ENCODE measurements around the gene WDR43.
"Not testable (repeated sequence)": the region's sequence is repeated elsewhere in the genome, so short reads cannot be mapped to it uniquely, and the experiment has no call there.

WDR43 gene

GRCh38 chr2:28962505-28962904 is 68.0 kb downstream of the WDR43 start:
- DNase-seq (ENCODE audit: low spot score) = no peak

DNA sequence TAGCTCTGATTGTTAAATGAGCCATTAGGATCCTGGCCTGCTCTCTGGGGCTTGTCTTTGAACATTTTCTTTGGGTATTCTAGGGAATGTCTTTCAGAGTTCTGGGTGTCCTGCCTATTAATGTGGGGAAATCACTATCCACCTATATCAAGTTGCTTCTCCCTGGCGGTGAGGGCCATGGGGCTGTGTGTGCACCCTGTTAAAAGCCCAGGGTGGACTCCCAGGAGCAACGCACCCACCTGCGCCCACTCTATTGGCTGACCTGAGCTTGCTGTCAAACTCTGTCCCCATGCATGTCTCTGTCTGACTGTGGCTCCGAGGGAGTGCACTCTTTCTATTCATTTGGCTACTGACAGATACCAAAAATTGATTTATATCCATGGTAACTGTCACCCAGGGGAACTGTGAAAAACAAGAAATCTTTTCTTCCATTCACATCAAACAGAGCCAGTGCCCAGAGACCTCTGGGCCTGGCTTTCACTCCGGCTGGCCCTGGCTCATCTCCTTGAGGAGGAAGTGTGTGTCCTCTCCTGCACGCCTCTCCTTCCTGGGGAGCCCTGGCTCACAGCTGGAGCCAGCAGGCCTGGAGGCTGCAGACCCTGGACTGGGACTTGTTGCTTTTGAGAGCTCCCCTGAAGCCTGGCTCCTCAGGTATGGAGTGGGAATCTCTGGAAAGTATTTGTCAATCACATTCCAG is 76.1 kb downstream of the WDR43 start:
- DNase-seq (ENCODE audit: low spot score) = no peak

- DNase-seq (ENCODE audit: low spot score) = no peak
These were observed 78.4 kb downstream of the WDR43 start for GRCh38 chr2:28972778-28973335.

DNA sequence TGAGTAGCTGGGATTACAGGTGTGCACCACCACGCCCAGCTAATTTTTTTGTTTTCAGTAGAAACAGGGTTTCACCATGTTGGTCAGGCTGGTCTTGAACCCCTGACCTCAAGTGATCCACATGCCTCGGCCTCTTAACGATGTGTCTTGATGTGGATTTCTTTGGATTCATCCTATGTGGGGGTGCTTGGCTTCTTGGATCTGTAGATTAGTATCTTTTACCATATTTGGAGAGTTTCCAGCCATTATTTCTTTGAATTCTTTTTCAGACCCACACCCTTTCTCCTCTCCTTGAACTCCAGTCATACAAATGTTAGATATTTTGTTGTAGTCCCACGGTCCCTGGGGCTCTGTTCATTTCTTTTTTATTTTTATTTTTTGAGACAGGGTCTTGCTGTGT is 79.8 kb downstream of the WDR43 start:
- DNase-seq (ENCODE audit: low spot score) = no peak

DNA sequence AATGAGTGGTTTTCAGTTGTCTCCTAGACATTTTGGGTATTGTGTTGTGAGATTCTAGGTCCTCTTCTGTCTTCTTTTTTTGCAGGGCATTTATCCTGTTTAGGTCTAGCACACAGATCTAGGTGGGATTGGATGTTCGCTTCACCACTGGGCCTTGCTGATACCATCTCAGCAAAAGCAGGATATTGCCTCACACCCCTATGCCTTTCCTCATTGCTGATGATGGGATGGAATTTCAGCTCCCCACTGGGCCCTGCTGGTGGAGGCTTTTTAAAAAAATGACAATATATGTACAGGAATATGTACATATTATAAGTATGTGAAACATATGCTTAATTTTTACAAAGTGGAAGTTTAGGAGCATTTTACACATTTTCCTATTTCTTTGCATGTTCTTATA is 81.2 kb downstream of the WDR43 start:
- no peak for DNase-seq (ENCODE audit: low spot score)

- DNase-seq (ENCODE audit: low spot score) = no peak
These were observed 82.1 kb downstream of the WDR43 start for GRCh38 chr2:28976584-28976983.

- no peak for DNase-seq (ENCODE audit: low spot score)
These were observed 82.9 kb downstream of the WDR43 start for GRCh38 chr2:28977176-28977875.

DNA sequence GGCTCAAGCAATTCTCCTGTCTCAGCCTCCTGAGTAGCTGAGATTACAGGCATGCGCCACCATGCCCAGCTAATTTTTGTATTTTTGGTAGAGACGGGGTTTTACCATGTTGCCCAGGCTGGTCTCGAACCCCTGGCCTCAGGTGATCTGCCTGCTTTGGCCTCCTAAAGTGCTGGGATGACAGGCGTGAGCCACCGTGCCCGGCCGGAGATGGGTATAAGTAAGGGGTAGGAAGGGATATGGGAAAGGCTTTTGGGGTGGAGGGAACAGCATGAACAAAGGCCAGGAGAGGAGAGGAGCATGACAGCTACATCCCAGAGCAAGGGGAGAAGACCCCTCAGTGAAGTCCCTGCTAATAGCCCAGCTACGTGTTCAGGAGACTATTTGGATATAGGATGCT is 83.5 kb downstream of the WDR43 start:
- not testable (repeated sequence) for DNase-seq (ENCODE audit: low spot score)

DNA sequence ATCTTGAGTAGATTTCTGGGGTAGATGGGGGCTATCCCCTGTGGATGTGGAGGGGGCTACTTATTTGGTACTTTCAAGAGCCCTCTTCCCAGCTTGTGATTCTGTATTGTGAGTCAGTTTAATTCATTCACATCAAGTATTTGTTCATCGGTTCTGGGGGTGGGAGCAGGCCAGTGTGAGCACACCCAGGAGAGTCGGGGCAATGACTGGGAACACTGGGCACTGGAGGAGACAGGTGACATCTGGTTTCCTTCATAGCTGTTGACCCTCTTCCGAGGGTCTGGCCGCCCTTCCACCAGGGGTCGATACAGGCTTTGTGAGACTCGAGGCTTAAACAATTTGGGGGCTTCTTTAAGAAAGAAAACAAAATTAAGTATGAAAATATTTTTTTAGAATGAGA is 84.1 kb downstream of the WDR43 start:
- DNase-seq (ENCODE audit: low spot score) = no peak

DNA sequence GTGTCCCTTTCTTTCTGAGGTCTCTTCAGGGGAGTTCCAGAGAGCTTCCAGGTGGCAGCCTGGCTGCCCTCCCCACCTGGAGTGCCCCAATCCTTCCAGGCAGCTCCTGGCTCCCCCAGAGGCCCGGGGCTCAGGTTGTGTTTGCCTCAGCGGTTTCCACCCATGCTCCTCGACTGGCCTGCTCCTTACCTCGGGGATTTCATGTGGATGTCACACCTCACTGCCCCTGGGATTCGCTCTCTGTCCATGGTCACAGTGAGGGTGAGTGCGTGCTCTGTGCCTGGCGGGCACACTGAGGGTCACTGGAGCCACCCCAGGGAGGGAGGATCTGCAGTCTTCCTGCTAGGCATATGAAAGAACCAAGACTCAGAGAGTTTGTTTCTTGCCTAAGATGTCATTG is 84.6 kb downstream of the WDR43 start:
- no peak for DNase-seq (ENCODE audit: low spot score)

- no peak for DNase-seq (ENCODE audit: low spot score)
These were observed 85.3 kb downstream of the WDR43 start for GRCh38 chr2:28979576-28980366.

- DNase-seq (ENCODE audit: low spot score) = no peak
These were observed 86.0 kb downstream of the WDR43 start for GRCh38 chr2:28980368-28981015.

DNA sequence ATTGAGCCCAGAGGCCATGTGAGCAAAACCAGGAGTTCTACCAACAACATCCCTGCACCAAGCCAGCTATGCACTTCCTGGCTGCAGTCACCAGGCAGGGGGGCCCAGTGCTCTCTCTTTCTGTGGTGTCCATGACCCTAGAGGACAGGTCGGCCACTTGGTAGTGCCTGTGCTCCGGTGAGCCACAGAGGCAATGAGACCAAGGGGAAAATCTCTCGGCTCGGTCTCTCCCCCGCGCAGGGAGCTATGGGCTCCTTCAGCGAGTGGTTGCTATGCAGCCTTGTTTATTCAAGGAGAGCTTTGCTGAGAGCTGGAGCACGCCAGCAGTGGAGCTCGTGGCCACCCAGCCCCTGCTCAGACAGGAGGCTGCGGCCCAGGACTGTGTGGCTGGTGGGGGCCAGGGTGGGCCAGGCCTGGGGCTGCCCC is 86.6 kb downstream of the WDR43 start, which contains the start of gene TOGARAM2:
TOGARAM2 (plus strand) TSS at position 283 of the 426 bp plus-strand sequence. CDS start 13,537 bp downstream, outside the sequence.
- no peak for DNase-seq (ENCODE audit: low spot score)

- no peak for DNase-seq (ENCODE audit: low spot score)
These were observed 87.3 kb downstream of the WDR43 start for GRCh38 chr2:28981620-28982376.

DNA sequence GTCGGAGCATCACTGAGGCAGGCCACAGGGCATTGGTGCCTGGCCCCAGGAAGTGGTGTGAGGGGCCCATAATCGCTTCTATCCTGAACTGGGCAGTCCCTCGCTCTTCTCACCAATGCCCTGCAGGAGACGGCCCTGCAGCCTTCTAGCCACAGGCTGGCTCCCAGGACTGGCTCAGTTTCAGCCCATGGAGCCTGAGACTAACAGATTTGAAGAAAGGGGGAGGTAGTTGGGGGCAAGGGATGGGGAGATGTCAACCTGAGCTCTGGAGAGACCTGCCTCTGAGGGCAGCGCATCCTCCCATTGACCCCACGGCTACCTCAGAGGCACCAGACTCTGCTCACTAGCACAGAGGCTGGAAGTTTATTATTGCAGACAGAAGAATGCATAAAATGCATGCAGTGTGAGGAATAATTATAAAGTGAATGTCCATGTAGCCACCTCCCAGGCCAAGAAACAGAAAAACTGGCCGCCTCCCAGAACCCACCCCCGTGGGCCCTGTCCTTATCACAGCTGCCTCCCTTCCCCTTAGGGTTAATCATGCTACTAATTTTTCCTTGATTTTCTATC is 88.0 kb downstream of the WDR43 start:
- DNase-seq (ENCODE audit: low spot score) = no peak

DNA sequence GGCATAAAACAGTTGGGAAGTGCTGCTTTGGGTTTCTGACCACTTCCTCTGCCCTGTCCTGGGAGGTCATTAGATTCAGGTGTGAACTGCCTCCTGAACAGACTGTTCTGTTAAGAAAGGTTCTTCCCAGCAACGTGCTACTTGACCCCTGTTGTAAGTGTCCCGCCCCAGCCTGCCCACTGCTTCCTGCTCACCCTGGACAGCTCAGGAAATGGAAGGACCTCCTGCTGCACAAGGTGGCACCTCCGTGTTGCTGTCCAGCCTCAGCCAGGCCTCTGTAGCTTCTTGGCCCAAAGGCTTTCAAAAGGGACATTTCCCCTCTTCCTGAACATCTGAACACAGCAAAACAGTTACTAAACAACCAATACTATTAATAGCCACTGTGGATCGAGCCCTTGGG is 92.0 kb downstream of the WDR43 start:
- DNase-seq (ENCODE audit: low spot score) = no peak

DNA sequence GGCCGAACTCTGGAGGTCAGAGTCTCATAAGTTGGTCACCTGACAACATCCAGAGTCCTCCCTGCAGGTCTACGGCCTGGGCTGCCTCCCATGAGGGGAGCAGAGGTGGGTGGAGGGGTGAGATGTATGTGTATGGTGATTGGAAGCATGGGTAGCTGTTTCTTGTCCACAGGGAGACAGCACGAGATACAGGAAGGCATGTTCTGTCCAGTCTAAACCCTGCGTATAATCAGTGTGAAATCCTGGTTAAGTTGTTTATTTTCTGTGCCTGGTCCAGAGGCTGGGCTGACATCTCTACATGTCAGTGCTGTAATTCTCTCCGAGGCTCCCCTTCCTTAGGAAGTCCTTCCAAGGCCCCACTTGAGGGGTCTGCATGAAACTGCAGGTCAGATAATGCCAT is 95.5 kb downstream of the WDR43 start:
- DNase-seq (ENCODE audit: low spot score) = no peak

DNA sequence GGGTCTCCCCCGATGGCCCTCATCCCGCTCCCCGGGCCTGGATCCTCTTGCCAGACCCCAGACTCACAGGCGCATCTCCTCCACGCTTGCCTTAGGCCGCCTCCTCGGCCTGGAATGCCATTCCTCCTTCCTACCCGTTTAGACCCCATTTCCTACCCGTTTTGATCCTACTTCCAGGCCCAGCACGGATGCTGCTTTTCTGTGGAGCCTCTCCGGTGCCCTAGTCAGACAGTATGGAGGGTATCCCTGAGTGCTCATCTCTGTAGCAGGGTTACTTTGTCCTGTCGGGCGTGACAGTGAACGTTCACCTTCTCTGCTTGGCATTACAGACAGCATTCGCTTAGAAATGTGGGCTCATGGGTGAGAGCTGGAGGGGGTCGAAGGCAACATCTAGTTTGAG is 96.0 kb downstream of the WDR43 start:
- DNase-seq (ENCODE audit: low spot score) = no peak

- DNase-seq (ENCODE audit: low spot score) = no peak
These were observed 96.6 kb downstream of the WDR43 start for GRCh38 chr2:28991021-28991420.

DNA sequence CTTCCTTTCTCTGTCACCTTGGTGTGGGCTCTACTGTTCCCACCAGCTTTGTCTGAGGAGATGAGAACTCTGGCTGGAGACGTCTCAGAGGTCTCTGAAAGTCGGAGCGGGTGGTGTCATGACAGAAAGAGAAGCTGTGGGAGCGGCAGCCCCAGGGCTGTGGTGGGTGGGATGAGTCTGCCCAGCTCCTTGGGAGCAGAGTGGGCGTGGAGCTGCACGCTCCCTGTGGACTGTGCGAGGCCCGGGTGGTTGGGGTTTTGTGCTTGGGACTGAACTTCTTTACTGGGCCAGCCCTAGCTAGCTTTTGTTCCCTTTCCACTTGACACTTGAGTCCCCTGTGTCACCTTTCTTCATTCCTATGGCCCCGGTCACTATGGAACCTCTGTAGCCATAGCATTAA is 97.0 kb downstream of the WDR43 start:
- no peak for DNase-seq (ENCODE audit: low spot score)

Measured in HuH-7 (cell line).